Anterior cingulate cortex (tissue), 58 donors: Measurements from ENCODE around the gene MTMR4.
A peak's percentile ranks its signal among the peaks of the same experiment; 100 is the strongest.
"Not testable (repeated sequence)": the region's sequence is repeated elsewhere in the genome, so short reads cannot be mapped to it uniquely, and the experiment has no call there.

ENCODE experiments used
- DNase-seq, 58 donors: peaks; one replicate each; lab custom pipeline; 2025; lab: John Stamatoyannopoulos, UW

MTMR4 gene

DNA sequence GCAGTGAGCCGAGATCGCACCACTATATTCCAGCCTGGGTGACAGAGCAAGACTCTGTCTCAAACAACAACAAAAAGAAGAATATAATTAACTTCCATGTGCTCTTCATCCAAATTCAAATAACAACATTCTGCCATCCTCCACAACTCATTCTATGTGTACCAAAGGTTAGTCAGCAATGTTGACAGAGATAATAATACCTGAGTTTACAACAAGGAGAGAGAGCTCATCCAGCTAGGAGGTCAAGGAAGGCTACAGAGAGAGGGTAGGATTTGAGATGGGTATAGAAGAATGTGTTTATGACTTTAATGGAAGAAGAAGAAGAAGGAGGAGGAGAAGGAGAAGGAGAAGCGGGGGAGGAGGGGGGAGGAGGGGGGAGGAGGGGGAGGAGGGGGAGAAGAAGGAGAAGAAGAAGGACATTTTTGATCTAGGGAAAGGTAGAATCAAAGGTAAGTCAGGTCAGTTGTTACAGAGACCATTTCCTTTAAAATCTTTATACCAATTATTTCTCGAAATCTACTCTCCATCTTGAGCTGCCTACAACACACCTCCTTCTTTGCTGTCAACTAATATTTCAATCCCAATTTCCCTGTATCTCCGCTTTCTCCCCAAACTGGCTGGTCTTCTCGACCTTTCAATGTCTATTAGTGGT is 16.1 kb downstream of the MTMR4 start:
- DNase-seq = no peak

DNA sequence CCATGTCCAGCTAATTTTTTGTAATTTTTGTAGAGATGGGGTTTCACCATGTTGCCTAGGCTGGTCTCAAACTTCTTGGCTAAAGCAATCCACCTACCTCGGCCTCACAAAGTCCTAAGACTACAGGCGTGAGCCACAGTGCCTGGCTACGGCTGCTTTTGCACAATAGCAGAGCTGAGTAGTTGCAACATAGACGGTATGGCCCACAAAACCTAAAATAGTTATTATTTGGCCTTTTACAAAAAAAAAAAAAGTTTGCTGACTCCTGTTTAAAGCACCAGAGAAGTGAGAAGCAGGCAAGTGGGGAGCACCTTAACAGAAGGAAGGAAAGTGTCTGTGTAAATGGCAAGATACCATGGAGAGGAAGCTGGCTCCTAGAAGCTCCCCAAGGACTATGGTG is 20.9 kb downstream of the MTMR4 start:
- DNase-seq = no peak

DNA sequence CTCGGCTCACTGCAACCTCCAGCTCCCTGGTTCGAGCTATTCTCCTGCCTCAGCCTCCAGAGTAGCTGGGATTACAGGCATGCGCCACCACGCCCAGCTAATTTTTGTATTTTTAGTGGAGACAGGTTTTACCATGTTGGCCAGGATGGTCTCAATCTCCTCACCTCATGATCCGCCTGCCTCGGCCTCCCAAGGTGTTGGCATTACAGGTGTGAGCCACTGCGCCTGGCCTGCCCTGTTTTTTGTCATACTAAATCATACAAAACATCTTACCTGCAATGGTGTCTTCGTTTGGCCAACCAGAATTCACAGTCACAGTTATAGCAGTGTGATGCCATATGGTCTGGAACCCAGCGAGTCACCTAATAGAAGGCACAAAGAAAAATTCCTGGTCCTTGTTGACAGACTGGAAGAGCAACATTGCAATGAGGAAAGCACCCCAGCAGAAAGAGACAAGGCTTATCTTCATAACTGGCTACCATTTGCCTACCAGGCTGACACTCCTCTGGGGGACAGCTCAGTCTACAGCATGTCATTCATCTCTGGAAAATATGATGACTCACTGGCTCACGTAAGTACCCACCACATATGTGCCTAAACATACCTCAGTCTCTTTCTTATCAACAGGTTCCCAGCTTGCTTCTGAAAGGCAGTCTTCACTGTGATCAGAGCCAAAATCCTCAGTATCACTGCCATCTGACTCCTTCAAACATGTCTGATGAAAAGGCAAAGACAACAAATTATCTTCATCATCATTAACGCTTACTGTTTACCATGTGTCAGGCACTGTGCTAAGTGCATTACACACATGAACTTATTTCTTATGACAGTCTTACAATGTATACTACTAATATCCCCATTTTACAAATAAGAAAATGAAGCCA is 22.0 kb downstream of the MTMR4 start:
- no peak for DNase-seq

DNA sequence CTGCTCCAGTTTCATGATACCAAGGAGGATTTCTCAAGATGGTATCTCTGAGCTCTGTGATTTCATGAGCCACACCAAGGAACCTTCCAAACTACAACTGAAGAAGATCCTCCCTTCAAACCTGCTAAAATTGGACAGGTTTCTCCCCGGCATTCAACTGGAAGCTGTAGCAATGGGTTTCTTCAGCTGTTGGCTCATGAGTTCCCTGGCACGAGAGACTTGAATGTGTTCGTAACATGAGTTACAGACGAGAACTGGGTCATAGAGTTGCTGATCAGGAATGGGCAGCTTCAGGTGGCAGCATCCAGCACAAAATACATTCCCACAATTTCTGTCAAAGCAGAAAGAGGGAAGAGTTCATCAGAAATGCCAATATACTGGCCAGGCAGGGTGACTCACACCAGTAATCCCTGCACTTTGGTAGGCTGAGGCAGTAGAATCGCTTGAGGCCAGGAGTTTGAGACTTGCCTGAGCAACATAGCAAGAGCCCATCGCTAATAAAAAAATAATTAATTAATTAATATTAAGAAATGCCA is 22.9 kb downstream of the MTMR4 start:
- no peak for DNase-seq

DNA sequence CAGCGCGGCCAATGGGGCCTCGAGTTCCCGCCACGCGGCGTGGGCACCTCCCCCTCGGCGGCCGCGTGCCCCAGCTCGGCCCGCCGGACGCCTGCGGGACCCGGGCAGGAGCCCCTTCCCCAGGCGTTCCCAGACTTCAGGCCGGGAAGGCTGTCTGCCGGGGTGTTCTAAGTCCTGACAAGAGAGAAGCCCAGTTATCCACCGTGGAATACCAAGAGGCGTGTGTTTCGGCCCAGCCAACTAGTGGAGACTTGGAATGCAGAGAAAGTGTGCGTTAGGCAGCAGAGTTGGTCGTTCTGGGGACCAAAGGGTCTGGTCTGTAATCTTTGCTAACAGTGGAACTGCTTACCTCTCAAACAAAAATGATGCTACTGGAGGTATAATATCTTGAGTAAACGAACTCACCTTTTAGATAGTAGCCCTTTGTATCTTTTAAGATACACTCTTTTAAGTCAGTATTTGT is 26.0 kb downstream of the MTMR4 start:
- DNase-seq = no peak

DNA sequence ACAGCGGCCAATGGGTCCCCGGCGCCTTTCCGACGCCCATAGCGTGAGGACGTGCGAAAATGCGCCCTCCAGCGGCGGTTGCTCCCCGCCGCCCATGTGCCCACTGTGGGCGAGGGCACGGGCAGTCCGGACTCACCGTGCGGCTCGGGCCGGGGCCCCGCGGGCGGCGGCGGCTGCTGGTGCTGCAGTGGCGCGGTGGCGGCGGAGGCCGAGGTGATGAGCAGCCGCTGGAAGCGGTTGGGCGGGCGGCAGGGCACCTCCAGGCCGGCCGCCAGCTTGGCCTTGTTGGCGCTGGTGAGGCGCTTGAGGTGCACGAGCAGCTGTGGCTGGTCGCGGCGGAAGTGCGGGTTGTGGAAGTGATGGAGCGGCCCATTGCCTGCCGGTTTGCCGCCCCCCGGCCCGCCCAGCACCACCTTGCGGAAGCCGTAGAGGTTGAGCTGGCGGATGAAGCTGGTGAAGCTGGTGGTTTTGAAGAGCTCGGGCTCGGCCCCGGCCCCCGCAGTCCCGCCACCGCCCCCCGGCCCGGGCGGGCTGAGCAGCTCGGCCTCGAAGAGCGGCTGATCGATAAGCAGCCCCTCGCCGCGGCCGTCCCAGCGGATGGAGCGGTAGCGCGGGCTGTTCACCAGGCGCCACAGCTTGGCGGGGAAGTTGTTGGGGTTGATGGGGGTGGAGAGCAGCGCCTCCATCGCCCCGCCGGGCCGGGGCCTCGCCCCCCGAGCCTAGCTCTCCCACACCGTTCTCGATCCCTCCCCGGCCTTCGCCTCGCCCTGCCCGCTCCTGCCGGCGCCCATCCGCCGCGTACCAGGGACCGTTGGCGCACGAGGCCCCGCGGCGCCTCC is 26.6 kb downstream of the MTMR4 start, which contains the start of gene HSF5:
HSF5 (minus strand) TSS at position 820 of the 839 bp plus-strand sequence; CDS start at position 686, 134 bp downstream.
- DNase-seq = no peak

GRCh38 chr17:58484600-58484999 is 29.8 kb downstream of the MTMR4 start:
- no peak for DNase-seq

- not testable (repeated sequence) for DNase-seq
Measured at GRCh38 chr17:58481798-58482197, 32.6 kb downstream of the MTMR4 start.

- no peak for DNase-seq
Measured at GRCh38 chr17:58480090-58480489, 34.3 kb downstream of the MTMR4 start.

DNA sequence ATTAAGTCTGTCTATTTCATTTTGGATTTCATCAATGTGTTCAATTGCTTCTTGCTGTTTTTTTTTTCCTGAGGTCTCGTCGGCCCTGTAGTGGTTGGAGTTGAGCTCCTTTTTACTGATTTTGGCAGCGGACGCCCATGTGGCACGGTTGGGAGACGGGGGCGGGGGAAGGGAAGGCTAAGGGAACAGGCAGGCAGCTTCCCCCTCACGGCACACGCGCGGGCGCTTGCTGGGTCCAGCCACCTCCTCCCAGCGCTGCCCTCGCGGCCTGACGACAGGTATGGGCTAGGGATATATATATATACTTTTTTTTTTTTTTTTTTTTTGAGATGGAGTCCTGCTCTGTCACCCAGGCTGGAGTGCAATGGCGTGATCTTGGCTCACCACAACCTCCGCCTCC is 37.6 kb downstream of the MTMR4 start:
- DNase-seq = no peak

DNA sequence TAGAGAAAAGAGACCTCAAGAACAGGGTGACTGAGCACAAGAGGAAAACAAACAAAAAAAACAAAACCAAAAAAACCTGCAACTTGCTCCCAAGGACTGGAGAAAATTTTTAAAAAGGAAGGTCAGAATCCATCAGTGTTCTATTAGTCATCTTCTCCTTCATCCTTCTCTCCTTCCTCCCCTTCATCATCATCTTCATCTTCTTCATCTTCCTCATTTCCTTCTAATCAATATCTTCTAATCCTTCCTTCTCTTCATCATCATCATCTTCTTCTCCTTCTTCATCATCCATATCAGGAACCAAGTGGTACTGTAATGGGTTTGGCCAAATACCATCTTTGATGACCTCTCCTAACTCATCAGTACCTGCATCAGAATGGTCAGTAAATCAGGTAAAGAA is 38.5 kb downstream of the MTMR4 start:
- DNase-seq = no peak

- DNase-seq = no peak
Measured at GRCh38 chr17:58470356-58470755, 44.1 kb downstream of the MTMR4 start.

DNA sequence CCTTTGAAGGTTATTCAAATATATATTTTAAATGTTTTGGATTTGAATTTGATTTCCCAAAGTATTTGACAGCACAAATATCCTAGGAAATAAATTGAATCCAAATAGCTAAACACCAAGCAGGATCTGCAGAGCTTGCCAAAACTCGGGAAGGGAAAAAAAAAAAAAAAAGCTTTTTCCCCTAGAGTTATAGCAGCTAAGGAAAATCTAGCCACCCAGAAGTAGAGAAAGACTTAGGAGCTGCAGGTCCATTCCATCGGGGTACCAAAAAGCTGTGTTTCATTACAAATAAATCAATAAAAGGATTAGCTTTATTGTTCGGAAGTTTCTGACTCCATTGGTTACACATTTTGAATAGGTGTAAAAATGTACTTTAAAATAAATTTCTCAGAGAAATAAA is 45.5 kb downstream of the MTMR4 start:
- DNase-seq = no peak

DNA sequence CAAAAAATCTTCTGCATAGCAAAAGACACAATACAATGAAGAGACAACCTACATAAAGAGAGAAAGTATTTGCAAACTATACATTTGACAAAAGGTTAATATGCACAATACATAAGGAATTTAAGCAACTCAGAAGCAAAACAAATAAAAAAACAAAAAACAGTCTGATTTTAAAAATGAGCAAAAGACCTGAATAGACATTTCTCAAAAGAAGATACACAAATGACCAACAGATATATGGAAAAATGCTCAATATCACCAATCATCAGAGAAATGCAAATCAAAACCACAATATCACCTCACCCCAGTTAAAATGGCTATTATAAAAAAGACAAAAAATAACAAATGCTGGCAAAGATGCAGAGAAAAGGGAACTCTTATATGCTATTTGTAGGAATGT is 58.9 kb downstream of the MTMR4 start:
- DNase-seq = no peak

DNA sequence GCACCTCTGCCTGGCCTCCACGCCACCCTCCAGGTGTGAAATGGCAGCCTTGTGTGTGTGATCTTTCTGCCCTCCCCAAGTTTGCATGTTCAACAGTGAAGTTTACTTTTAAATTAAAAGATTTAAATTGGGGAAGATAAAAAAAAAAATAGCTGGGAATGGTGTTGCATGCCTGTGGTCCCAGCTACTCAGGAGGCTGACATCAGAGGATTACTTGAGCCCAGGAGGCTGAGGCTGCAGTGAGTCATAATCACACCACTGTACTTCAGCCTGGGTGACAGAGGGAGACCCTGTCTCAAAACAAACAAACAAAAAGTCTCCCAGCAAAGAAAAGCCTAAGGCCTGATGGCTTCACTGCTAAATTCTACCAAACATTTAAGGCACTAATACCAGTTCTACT is 61.7 kb downstream of the MTMR4 start:
- DNase-seq = no peak

- peak in 26 of 58 donors; percentile 1 to 29 (median 5) for DNase-seq
Measured at GRCh38 chr17:58447039-58447975, 67.1 kb downstream of the MTMR4 start.

DNA sequence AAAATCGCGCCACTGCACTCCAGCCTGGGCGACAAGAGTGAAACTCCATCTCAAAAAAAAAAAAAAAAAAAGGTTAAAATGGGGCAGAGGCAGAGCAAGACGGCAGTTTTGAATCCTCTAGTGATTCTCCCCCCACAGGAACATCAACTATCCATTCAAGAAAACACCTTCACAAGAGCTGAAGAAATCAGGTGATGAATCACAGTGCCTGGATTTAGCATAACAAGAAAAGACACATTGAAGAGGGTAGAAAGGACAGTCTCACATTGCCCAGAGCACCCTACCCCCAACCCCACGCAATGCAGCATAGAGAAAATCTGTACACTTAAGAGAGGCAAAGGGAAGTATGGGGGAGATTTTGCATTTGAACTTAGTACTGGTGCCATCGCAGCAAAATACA is 68.4 kb downstream of the MTMR4 start:
- no peak for DNase-seq
